ENCODE results near the gene NUDT3.

Gene NUDT3

DNA sequence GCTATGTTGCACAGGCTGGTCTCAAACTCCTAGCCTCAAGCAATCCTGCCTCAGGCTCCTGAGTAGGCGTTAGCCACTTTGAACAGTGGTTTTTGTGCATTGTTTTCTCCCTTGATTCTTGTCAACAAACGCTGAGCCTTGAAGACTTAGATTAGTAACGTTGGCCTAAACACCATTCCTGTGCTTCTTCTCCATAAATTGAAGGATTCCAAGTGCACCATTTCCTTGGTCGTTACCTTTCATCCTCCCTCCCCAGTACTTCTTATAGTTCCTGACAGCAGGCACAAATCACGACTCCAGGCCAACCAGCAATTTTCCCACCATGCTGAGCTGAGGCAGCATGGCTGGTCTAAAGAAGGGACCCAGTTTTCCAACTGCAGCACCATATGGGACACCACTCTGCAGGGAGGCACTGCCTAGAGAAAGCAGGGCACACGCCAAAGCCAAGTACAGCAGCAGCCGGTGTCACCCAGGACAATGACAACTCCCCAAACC lies 24.5 kb upstream of the NUDT3 start:
- Histone ChIP-seq H3K27ac (ENCODE audit: low read length) (no peak overlapping the region), H3K4me2 (ENCODE audit: low read depth, low read length) (no peak overlapping the region), H3K9ac (ENCODE audit: low read length) (no peak overlapping the region), H3K9me3 (replicated peaks; ENCODE audit: insufficient read depth, low read length) (no peaks in the 10 kb centered on the region), H3K4me3 (ENCODE audit: low read length) (no peak overlapping the region), H4K20me1 (ENCODE audit: insufficient read depth, low read length) (peaks cover 18% of the 10 kb centered on the region), H3K4me1 (ENCODE audit: low read length) (no peaks in the 10 kb centered on the region), H3K79me2 (ENCODE audit: low read length) (peaks cover 23% of the 10 kb centered on the region), H3K36me3 (replicated peaks; ENCODE audit: insufficient read depth, low read length) (peaks cover 22% of the 10 kb centered on the region; the same call in 1 of the 2 replicates), H3K9me2 (replicated peaks; ENCODE audit: insufficient read depth, low read length) (no peaks in the 10 kb centered on the region), H2AFZ (ENCODE audit: low read length) (no peak overlapping the region), H3K27me3 (replicated peaks; ENCODE audit: insufficient read depth, low read length) (no peaks in the 10 kb centered on the region), H3F3A (ENCODE audit: insufficient read depth, low read length) (peaks cover 37% of the 10 kb centered on the region)
- TF ChIP-seq, protein P1, sequence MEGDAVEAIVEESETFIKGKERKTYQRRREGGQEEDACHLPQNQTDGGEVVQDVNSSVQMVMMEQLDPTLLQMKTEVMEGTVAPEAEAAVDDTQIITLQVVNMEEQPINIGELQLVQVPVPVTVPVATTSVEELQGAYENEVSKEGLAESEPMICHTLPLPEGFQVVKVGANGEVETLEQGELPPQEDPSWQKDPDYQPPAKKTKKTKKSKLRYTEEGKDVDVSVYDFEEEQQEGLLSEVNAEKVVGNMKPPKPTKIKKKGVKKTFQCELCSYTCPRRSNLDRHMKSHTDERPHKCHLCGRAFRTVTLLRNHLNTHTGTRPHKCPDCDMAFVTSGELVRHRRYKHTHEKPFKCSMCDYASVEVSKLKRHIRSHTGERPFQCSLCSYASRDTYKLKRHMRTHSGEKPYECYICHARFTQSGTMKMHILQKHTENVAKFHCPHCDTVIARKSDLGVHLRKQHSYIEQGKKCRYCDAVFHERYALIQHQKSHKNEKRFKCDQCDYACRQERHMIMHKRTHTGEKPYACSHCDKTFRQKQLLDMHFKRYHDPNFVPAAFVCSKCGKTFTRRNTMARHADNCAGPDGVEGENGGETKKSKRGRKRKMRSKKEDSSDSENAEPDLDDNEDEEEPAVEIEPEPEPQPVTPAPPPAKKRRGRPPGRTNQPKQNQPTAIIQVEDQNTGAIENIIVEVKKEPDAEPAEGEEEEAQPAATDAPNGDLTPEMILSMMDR (IDR thresholded peaks at IDR 0.05; ENCODE audit: low read length), result no peak
- no peak for TF ChIP-seq EZH2 (optimal IDR thresholded peaks at IDR 0.05; ENCODE audit: low read depth, low read length)
- TF ChIP-seq EZH2phosphoT487 (IDR thresholded peaks at IDR 0.05; ENCODE audit: low read length), result no peak
- DNase-seq, result no peak

DNA sequence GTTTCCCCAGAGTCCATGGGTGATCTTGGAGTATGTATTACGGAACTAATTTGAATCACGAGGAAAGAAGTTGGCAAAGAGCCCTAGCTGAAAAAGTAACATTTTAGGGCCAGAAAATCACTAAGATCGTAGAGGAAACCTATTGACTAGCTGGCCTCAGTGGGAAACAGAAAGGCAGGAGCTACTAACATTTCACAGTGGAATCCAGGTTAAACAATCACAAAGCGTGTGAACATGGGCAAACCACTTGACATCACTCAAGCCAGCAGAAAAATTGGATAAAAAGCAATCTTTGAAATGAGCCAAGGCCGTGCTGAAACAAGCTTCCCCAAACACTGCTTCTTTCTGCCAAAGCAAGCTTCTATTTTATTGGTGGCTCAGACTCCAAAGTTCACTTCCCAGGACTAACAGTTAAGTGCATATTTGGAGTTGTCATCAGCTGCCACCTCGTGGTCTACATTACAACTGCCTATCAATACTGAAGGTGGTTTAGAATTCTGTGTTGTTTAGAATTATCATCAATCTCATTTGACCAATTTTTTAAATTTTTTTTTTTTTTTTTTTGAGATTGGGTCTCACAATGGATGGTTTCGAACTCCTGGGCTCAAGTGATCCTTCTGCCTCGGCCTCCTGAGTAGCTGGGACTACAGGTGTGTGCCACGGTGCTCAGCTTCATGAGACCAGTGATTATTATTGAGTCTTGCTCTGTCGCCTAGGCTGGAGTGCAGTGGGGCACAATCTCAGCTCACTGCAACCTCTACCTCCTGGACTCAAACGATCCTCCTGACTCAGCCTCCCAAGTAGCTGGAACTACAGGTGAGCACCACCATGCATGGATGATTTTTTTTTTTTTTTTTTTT lies 22.8 kb upstream of the NUDT3 start:
- peak; percentile 36 for DNase-seq
- no peak overlapping the region for H3K4me3 ChIP-seq (ENCODE audit: low read length)
- H2AFZ ChIP-seq (ENCODE audit: low read length), result no peak overlapping the region
- H3F3A ChIP-seq (ENCODE audit: insufficient read depth, low read length), result peaks cover 37% of the 10 kb centered on the region
- TF ChIP-seq, protein P1 (IDR thresholded peaks at IDR 0.05; ENCODE audit: low read length), result peak; percentile 55
- TF ChIP-seq EZH2phosphoT487 (IDR thresholded peaks at IDR 0.05; ENCODE audit: low read length) (no peak), EZH2 (optimal IDR thresholded peaks at IDR 0.05; ENCODE audit: low read depth, low read length) (no peak)
- H4K20me1 ChIP-seq (ENCODE audit: insufficient read depth, low read length), result peaks cover 15% of the 10 kb centered on the region
- H3K27ac ChIP-seq (ENCODE audit: low read length), result no peak overlapping the region
- H3K27me3 ChIP-seq (replicated peaks; ENCODE audit: insufficient read depth, low read length), result no peaks in the 10 kb centered on the region
- H3K4me2 ChIP-seq (ENCODE audit: low read depth, low read length), result no peak overlapping the region
- H3K4me1 ChIP-seq (ENCODE audit: low read length), result no peaks in the 10 kb centered on the region
- no peaks in the 10 kb centered on the region for H3K9me2 ChIP-seq (replicated peaks; ENCODE audit: insufficient read depth, low read length)
- H3K9me3 ChIP-seq (replicated peaks; ENCODE audit: insufficient read depth, low read length), result no peaks in the 10 kb centered on the region
- H3K36me3 ChIP-seq (replicated peaks; ENCODE audit: insufficient read depth, low read length), result peaks cover 19% of the 10 kb centered on the region; the same call in 1 of the 2 replicates
- peaks cover 11% of the 10 kb centered on the region for H3K79me2 ChIP-seq (ENCODE audit: low read length)
- H3K9ac ChIP-seq (ENCODE audit: low read length), result no peak overlapping the region

GRCh38 chr6:34412643-34413214 lies 20.3 kb upstream of the NUDT3 start:
- no peak for TF ChIP-seq EZH2phosphoT487 (IDR thresholded peaks at IDR 0.05; ENCODE audit: low read length)
- no peak for TF ChIP-seq EZH2 (optimal IDR thresholded peaks at IDR 0.05; ENCODE audit: low read depth, low read length)
- TF ChIP-seq, protein P1 (IDR thresholded peaks at IDR 0.05; ENCODE audit: low read length), result no peak
- no peaks in the 10 kb centered on the region for H3K9me3 ChIP-seq (replicated peaks; ENCODE audit: insufficient read depth, low read length)
- no peaks in the 10 kb centered on the region for H3K9me2 ChIP-seq (replicated peaks; ENCODE audit: insufficient read depth, low read length)
- H2AFZ ChIP-seq (ENCODE audit: low read length), result no peak overlapping the region
- H3F3A ChIP-seq (ENCODE audit: insufficient read depth, low read length), result peaks cover 26% of the 10 kb centered on the region
- peaks cover 6% of the 10 kb centered on the region; the same call in 1 of the 2 replicates for H3K36me3 ChIP-seq (replicated peaks; ENCODE audit: insufficient read depth, low read length)
- H3K4me2 ChIP-seq (ENCODE audit: low read depth, low read length), result no peak overlapping the region
- no peak overlapping the region for H3K4me3 ChIP-seq (ENCODE audit: low read length)
- H3K79me2 ChIP-seq (ENCODE audit: low read length), result no peaks in the 10 kb centered on the region
- no peaks in the 10 kb centered on the region for H3K4me1 ChIP-seq (ENCODE audit: low read length)
- H3K27me3 ChIP-seq (replicated peaks; ENCODE audit: insufficient read depth, low read length), result no peaks in the 10 kb centered on the region
- H3K27ac ChIP-seq (ENCODE audit: low read length), result no peak overlapping the region
- no peak for DNase-seq
- H3K9ac ChIP-seq (ENCODE audit: low read length), result no peak overlapping the region
- peaks cover 8% of the 10 kb centered on the region; the same call in 1 of the 2 replicates for H4K20me1 ChIP-seq (ENCODE audit: insufficient read depth, low read length)
